KOPT-K1 (cell line): ENCODE data around the gene SLC25A29.
"Not testable (repeated sequence)": the region's sequence is repeated elsewhere in the genome, so short reads cannot be mapped to it uniquely, and the experiment has no call there.

ENCODE experiments used
- H3K27ac ChIP-seq: fragments of 200-600 bp; sonication (generic); 2 replicates; pipeline ENCODE4 v1.5.1; 2016; ENCODE audit warnings: antibody characterized with exemption, mild to moderate bottlenecking, low read depth, low read length; ENCODE audit not compliant: poor library complexity, severe bottlenecking
- H3K36me3 ChIP-seq: fragments of 200-600 bp; sonication (generic); 2 replicates; pipeline ENCODE4 v1.5.1; 2017; ENCODE audit warnings: antibody characterized with exemption, mild to moderate bottlenecking, low read length, moderate library complexity; ENCODE audit not compliant: insufficient read depth
- H3K9me3 ChIP-seq: fragments of 200-600 bp; sonication (generic); 2 replicates; pipeline ENCODE4 v1.5.1; 2017; ENCODE audit warnings: antibody characterized with exemption, low read length, mild to moderate bottlenecking; ENCODE audit not compliant: insufficient read depth, poor library complexity, severe bottlenecking

The SLC25A29 gene

GRCh38 chr14:100323942-100324307, 17.7 kb upstream of the SLC25A29 start:
- Histone ChIP-seq H3K36me3 (no peaks in the 10 kb centered on the region), H3K27ac (no peak overlapping the region), H3K9me3 (no peaks in the 10 kb centered on the region)

DNA sequence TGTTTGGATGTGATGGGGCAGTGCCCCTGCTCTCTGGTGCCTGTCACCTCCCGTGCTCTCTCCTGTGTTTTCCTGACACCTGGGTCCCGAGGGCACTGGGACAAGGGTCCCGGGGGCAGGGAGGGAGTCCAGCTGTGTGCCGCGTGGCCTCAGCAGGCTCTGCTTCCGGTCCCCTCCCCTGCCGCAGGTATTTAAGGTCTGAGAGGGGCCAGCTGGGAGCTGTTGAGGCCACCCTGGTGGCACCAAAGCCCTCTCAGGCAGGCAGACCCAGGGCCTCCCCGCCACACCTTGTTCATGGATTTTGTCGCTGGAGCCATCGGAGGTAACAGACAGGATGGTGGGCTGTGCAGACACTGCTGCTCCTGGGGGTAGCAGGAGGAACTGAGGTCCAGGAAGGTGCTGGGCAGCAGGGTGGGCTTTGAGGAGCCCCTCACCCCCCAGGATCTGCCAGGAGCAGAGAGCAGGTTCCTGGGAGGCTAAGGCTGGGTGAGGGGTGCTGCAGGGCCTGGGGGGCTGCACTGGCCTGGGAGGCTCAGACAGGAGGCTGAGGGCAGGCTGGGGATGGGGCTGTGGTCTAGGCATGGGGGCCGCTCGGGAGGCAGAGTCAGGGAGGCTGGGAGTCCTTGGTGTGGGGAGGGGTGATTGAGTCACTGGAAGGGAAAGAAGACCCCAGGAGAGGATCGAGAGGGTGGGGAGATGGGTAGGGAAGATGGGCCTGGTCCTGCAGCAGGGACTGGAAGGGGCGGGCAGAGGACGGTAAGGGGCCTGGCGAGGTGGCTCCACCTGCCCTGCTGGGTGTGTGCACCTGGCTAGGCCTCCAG, 17.1 kb upstream of the SLC25A29 start, which contains the start of gene SLC25A47:
Gene SLC25A47, plus strand, starts transcription at position 219 of the 821 bp plus-strand sequence. Its CDS starts 76 bp downstream, at position 295.
- H3K36me3 ChIP-seq: no peaks in the 10 kb centered on the region
- H3K27ac ChIP-seq: no peak within 1 kb of the TSS
- no peaks in the 10 kb centered on the region for H3K9me3 ChIP-seq

DNA sequence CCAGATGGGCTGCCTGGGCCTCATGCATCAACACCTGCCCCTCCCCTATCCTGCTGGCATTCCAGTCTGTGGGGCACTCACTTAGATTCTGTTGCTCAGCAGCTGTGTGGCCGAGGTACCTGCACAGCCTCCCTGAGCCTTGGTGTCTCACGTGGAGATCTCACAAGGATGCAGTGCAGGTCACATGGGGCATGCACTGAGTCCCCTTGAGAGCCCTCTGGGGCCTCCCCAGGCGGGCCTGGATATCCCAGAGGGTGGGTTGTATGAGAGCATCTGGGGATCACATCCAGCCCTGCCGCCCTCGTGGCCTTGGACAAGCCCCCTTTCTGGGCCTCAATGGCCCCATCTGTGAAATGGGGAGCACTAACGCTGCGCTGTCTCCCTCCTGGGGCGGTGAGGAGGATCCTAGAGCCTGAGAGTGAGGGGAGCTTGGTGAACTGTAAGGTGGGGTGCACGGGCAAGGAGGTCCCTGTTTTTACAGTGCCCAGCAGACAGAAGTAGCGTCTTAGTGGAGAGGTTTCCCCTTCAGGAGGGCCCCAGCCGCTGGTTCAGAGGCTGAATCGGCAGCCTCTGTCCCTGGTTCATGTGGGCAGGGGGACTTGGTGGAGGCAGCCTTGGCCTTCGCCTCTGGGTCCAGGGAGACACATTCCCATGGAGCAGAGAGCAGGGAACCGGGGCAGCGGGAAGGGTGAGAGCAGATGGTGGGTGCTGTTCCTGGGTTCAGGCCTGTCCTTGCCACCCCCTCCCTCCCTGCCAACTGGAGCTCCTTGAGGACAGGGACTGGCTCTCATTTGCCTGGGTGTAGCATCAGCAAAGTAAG, 16.1 kb upstream of the SLC25A29 start:
- Histone ChIP-seq H3K36me3 (no peaks in the 10 kb centered on the region), H3K27ac (no peak overlapping the region), H3K9me3 (no peaks in the 10 kb centered on the region)

GRCh38 chr14:100321473-100322137, 15.4 kb upstream of the SLC25A29 start:
- Histone ChIP-seq H3K36me3 (no peaks in the 10 kb centered on the region), H3K27ac (no peak overlapping the region), H3K9me3 (no peaks in the 10 kb centered on the region)

DNA sequence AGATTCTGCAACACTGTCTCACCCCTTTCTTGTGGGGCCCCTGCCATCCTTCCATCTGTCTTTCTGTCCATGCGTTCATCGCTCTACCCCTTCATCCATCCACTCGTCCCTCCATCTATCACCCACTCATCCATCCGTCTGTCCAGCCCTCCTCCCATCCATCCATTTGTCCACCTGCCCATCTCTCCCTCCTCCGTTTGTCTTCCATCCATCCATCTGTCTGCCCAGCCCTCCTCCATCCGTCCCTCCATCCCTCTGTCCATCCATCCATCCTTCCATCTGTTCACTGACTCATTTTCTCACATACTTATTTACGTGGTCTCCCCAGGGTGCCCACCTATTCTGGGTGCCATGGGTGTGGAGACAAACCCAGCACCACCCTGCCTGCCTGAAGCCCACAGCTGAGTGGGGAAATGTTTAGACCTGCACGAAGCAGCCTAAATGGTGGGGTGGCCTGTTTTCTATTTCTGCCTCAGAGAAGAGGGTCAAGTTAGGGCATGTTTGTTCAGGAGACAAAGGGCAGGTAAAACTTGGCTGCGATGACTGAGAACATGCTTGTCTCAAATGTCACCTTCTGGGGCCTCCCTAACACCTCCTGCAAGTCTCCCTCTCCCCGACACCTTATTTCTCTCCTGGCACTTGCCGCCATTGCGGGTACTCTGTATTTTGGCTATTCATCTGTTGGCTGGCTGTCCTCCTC, 14.1 kb upstream of the SLC25A29 start:
- H3K27ac ChIP-seq: no peak overlapping the region
- no peaks in the 10 kb centered on the region for H3K9me3 ChIP-seq
- no peaks in the 10 kb centered on the region for H3K36me3 ChIP-seq

DNA sequence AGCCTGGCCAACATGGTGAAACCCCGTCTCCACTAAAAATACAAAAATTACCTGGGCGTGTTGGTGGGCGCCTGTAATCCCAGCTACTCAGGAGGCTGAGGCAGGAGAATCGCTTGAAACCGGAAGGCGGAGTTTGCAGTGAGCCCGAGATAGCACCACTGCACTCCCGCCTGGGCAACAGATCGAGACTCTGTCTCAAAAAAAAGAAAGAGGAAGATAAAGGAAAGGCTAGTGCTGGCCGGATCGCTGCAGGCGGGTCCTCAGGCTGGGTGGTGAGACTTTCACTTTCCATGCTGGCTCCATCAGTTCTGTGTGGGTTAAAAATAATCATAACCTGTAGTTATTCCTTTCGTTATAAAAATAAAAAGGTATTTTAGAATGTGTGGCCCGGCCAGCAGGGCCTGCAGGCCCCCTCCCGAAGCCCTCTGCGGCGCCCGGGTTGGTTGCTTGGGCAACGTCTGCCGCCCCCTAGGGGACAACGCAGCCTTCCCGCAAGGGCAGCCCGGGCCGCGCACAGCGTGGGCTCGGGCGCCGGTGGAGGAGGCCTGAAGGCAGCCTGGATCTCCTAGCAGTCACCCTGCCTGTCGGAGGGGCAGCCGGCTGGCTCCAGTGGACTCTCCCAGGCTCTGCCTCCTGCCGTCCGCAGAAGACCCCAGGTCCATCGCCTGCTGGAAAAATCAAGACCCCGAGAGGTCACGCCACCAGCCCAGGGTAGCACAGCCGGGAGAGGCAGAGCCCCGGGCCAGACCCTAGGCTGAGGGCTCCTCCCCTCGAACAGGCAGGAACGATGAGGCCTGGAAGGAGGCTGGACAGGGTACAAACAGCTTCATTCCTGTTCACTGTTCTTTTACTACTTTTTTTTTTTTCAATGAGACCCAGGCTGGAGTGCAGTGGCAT, 11.9 kb upstream of the SLC25A29 start:
- Histone ChIP-seq H3K9me3 (no peaks in the 10 kb centered on the region), H3K27ac (no peak overlapping the region), H3K36me3 (no peaks in the 10 kb centered on the region)

GRCh38 chr14:100317389-100317788, 11.1 kb upstream of the SLC25A29 start:
- H3K9me3 ChIP-seq: no peaks in the 10 kb centered on the region
- H3K27ac ChIP-seq: no peak overlapping the region
- no peaks in the 10 kb centered on the region for H3K36me3 ChIP-seq

DNA sequence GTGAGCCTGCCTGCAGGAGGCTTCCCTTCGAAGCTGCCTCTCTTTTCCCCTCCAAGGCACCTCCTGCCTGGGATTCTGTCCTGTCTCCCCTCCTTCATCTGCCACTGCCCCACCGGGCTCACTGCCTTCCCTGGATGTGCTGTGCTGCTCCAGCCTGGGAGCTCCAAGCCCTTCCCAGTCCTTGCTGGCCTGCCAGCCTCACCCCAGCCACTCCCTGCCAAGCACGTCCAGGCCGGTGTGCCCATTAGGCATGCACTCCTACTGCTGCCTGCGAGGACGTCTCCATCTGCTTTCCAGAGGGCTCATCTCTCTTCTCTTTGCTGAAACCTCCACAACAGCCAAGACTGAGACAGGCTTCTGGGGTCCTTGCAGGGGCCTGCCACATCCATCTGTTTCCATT, 8.5 kb upstream of the SLC25A29 start:
- Histone ChIP-seq H3K36me3 (no peaks in the 10 kb centered on the region), H3K27ac (no peak overlapping the region), H3K9me3 (no peaks in the 10 kb centered on the region)

DNA sequence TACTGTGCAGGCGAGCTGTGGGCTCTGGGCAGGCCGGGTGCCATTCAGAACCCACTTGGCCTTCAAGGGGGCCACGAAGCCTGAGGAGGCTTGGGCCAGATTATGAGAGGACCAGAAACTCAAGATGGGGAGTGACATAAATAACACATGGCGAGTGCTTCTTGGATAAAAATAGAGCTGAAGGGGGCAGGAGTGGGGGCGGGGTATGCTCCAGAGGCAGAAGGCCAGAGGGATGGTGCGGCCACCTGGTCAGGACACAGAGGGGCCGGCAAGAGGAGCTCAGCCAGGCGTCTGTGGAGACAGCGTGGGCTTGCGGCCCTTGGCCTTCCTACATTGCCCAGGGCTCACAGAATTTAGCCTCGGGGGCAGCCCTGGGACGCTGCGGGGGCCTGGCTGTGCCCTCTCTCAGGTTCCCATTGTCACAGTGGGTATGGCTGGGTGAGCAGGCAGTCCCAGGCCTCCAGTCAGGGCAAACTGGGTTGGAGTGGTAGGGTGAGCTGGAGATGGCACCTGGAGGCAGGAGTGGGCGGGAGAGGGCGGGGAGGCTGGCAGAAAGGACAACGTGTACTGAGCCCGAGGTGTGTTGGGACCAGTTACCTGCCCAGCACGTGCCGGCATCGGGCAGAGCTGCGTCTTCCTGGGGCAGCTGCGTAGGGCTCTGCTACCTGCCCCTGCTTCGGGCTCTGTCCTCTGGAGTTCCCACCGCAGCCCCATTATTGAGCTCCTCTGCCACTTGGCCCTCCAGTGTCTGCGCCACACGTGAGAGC, 7.4 kb upstream of the SLC25A29 start:
- Histone ChIP-seq H3K36me3 (no peaks in the 10 kb centered on the region), H3K9me3 (no peaks in the 10 kb centered on the region), H3K27ac (no peak overlapping the region)

DNA sequence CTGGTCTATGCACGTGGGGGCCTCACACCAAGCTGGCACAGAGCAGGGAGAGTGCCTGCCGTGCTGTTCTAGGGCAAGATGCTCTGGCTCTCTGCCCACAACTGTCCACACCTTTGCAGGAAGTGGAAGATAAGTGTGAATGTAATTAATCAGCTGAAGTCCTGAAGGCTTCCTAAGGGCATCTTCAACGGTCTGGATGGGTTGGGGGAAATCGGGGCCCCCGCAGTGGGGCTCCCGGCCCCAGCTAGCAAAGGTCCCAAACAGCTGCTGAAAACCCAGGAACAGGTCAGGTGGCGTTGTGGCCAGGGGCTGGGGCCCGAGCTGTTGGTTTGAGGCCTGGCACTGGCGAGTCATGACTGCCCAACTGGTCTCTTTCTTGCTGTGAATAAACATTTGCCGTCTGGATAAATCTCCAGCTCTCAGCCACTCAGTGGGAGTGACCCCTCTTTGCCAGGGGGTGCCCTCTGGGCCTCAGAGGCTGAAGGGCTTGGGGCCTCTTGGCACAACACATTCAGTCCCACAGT, 6.7 kb upstream of the SLC25A29 start:
- no peaks in the 10 kb centered on the region for H3K9me3 ChIP-seq
- no peak overlapping the region for H3K27ac ChIP-seq
- no peaks in the 10 kb centered on the region for H3K36me3 ChIP-seq

- H3K36me3 ChIP-seq, H3K9me3 ChIP-seq, H3K27ac ChIP-seq: not testable (repeated sequence)
Observed at GRCh38 chr14:100312110-100312876, 6.0 kb upstream of the SLC25A29 start.

GRCh38 chr14:100309028-100309737, 2.9 kb upstream of the SLC25A29 start:
- Histone ChIP-seq H3K36me3 (no peaks in the 10 kb centered on the region), H3K9me3 (no peaks in the 10 kb centered on the region), H3K27ac (no peak overlapping the region)
